IMR-90 (cell line): ENCODE measurements around the gene PKP4. TPM values are rescaled to one million over a fixed set of nuclear protein-coding genes. Genes with fewer than 3 reads are reported as not detected.

Source experiments
- ATAC-seq: fragments of 200-7000 bp; cut with Tn5 transposase; 2 replicates; pipeline ENCODE4 v1.9.1; 2020; ENCODE audit warnings: low read depth, mild to moderate bottlenecking, moderate library complexity
- BruUV-seq: library from RNA; stranded (reverse); fragments of 400-500 nt; replicated peaks from 2 replicates; lab custom pipeline; 2021; lab: Mats Ljungman, UMichigan
- CTCF ChIA-PET: fragments of 300-600 bp; formaldehyde crosslinking; extraction: SDS; loops from one replicate; lab custom pipeline; 2021; ENCODE audit warnings: antibody characterized with exemption; lab: Yijun Ruan, JAX
- POLR2A ChIA-PET: fragments of 300-600 bp; sonication (Branson Sonifier 250); formaldehyde crosslinking; loops from one replicate; lab custom pipeline; 2022; ENCODE audit warnings: antibody characterized with exemption; ENCODE audit not compliant: unreplicated experiment; lab: Charles Lee
- DNase-seq: peaks from one replicate; pipeline ENCODE4 v3.0.0; 2013
- H2AFZ ChIP-seq: replicated peaks from 2 replicates; pipeline ENCODE3; 2013; ENCODE audit warnings: low read length, mild to moderate bottlenecking; ENCODE audit not compliant: poor library complexity
- H2AK5ac ChIP-seq: 2 replicates; pipeline ENCODE4 v1.6.1; 2013; ENCODE audit warnings: low read depth, low read length, inconsistent platforms
- H2AK9ac ChIP-seq: replicated peaks from 2 replicates; pipeline ENCODE3; 2013; ENCODE audit warnings: mild to moderate bottlenecking, low read depth, low read length, moderate library complexity; ENCODE audit not compliant: poor library complexity
- H2BK120ac ChIP-seq: 2 replicates; pipeline ENCODE4 v1.6.1; 2013; ENCODE audit warnings: low read depth, low read length, inconsistent platforms
- H2BK15ac ChIP-seq: 3 replicates; pipeline ENCODE4 v1.6.1; 2013; ENCODE audit warnings: low read depth, low read length, inconsistent platforms
- H2BK20ac ChIP-seq: 2 replicates; pipeline ENCODE4 v1.6.1; 2013; ENCODE audit warnings: low read depth, mild to moderate bottlenecking, inconsistent platforms, low read length, moderate library complexity
- H2BK5ac ChIP-seq: 2 replicates; pipeline ENCODE4 v1.6.1; 2013; ENCODE audit warnings: mild to moderate bottlenecking, low read depth, low read length, inconsistent platforms; ENCODE audit not compliant: poor library complexity, severe bottlenecking
- H3K14ac ChIP-seq: replicated peaks from 2 replicates; pipeline ENCODE4 v1.6.1; 2013; ENCODE audit warnings: low read depth, low read length, inconsistent platforms
- H3K18ac ChIP-seq: 2 replicates; pipeline ENCODE4 v1.6.1; 2013; ENCODE audit warnings: low read depth, low read length, control low read depth
- H3K23ac ChIP-seq: 2 replicates; pipeline ENCODE4 v1.6.1; 2013; ENCODE audit warnings: low read depth, low read length, inconsistent platforms
- H3K27ac ChIP-seq: 2 replicates; pipeline ENCODE4 v1.5.1; 2013; ENCODE audit warnings: mild to moderate bottlenecking, control low read depth, low read length; ENCODE audit not compliant: insufficient read depth
- H3K27me3 ChIP-seq: 2 replicates; pipeline ENCODE4 v1.6.1; 2013; ENCODE audit warnings: low read length; ENCODE audit not compliant: control insufficient read depth, insufficient read depth
- H3K36me3 ChIP-seq: 2 replicates; pipeline ENCODE4 v1.6.1; 2013; ENCODE audit warnings: low read length, mixed read lengths; ENCODE audit not compliant: control insufficient read depth, insufficient read depth
- H3K4ac ChIP-seq: 2 replicates; pipeline ENCODE4 v1.6.1; 2013; ENCODE audit warnings: low read depth, low read length, inconsistent platforms
- H3K4me1 ChIP-seq: 2 replicates; pipeline ENCODE4 v1.6.1; 2013; ENCODE audit warnings: low read length, mixed read lengths; ENCODE audit not compliant: control insufficient read depth, insufficient read depth
- H3K4me2 ChIP-seq: 2 replicates; pipeline ENCODE4 v1.6.1; 2013; ENCODE audit warnings: low read depth, mild to moderate bottlenecking, control low read depth, low read length, moderate library complexity
- H3K4me3 ChIP-seq: 2 replicates; pipeline ENCODE4 v1.5.1; 2013; ENCODE audit warnings: low read depth, mild to moderate bottlenecking, control low read depth, low read length, moderate library complexity; ENCODE audit not compliant: insufficient read depth
- H3K56ac ChIP-seq: 2 replicates; pipeline ENCODE4 v1.6.1; 2013; ENCODE audit warnings: low read length, inconsistent platforms; ENCODE audit not compliant: insufficient read depth; ENCODE audit errors: extremely low read depth
- H3K79me1 ChIP-seq, 2 experiments: 2 replicates each; pipeline ENCODE4 v1.6.1; 2013; ENCODE audit warnings: low read length in 2 of 2, inconsistent platforms in 1 of 2, low read depth in 1 of 2
- H3K9ac ChIP-seq: 2 replicates; pipeline ENCODE4 v1.6.1; 2013; ENCODE audit warnings: low read depth, low read length, control low read depth
- H3K9me1 ChIP-seq: 2 replicates; pipeline ENCODE4 v1.6.1; 2013; ENCODE audit warnings: low read length, inconsistent platforms; ENCODE audit not compliant: insufficient read depth
- H3K9me3 ChIP-seq: 2 replicates; pipeline ENCODE4 v1.6.1; 2013; ENCODE audit warnings: low read length; ENCODE audit not compliant: control insufficient read depth, insufficient read depth
- H4K20me1 ChIP-seq: 2 replicates; pipeline ENCODE4 v1.6.1; 2013; ENCODE audit warnings: low read length, inconsistent platforms; ENCODE audit not compliant: insufficient read depth
- H4K5ac ChIP-seq: 2 replicates; pipeline ENCODE4 v1.6.1; 2013; ENCODE audit warnings: mild to moderate bottlenecking, low read depth, low read length, control low read depth
- H4K8ac ChIP-seq, 2 experiments: 2 replicates each; pipeline ENCODE4 v1.6.1; 2013; ENCODE audit warnings: low read depth in 2 of 2, low read length in 2 of 2, control low read depth in 1 of 2, inconsistent platforms in 1 of 2
- H4K91ac ChIP-seq: 2 replicates; pipeline ENCODE4 v1.6.1; 2013; ENCODE audit warnings: low read depth, low read length, inconsistent platforms; ENCODE audit not compliant: insufficient read depth
- BHLHE40 ChIP-seq: fragments of 150-350 bp; IDR thresholded peaks from 2 replicates; pipeline ENCODE4 v1.6.1; 2016; ENCODE audit warnings: mild to moderate bottlenecking, low read depth, low read length
- MAZ ChIP-seq: IDR thresholded peaks from 2 replicates; pipeline ENCODE4 v1.6.1; 2012; ENCODE audit warnings: low read depth, mild to moderate bottlenecking, low read length, improper control_type of control experiment, moderate library complexity, borderline replicate concordance
- NFE2L2 ChIP-seq: fragments of 150-350 bp; IDR thresholded peaks from 2 replicates; pipeline ENCODE4 v1.6.1; 2016; ENCODE audit warnings: low read depth, mild to moderate bottlenecking, low read length
- POLR2A ChIP-seq: IDR thresholded peaks from 2 replicates; pipeline ENCODE4 v1.6.1; 2012; ENCODE audit warnings: mild to moderate bottlenecking, low read depth, low read length
- RAD21 ChIP-seq: IDR thresholded peaks from 2 replicates; pipeline ENCODE4 v1.6.1; 2012; ENCODE audit warnings: low read length, improper control_type of control experiment
- RFX5 ChIP-seq: IDR thresholded peaks from 2 replicates; pipeline ENCODE4 v1.8.0; 2012; ENCODE audit warnings: low read depth, mild to moderate bottlenecking, low read length, moderate library complexity
- WGBS, 2 experiments: methylation state at CpG; one replicate each; pipeline versions ENCODE4 v1.1.5 to v1.1.7; 2013; ENCODE audit warnings: missing lambda C conversion rate in 2 of 2; ENCODE audit not compliant: insufficient read length in 1 of 2; ENCODE audit errors: extremely low coverage in 2 of 2; 5-methylcytosine and 5-hydroxymethylcytosine counted together
- dilution Hi-C: fragments of 300-500 bp; cut with HindIII; formaldehyde crosslinking; loops from one replicate; pipeline ENCODE4 v1.14.3; 2018; ENCODE audit warnings: low sequenced_read_pairs; ENCODE audit not compliant: unreplicated experiment
- in situ Hi-C: fragments of 300-500 bp; cut with MboI; formaldehyde crosslinking; loops from 3 replicates; pipeline ENCODE4 v1.14.3; 2019; ENCODE audit warnings: low sequenced_read_pairs, inconsistent platforms, mixed read lengths
- intact Hi-C: fragments of 100-400 bp; cut with micrococcal nuclease; formaldehyde crosslinking; loops from 2 replicates; pipeline ENCODE4 v1.10.0; 2022
- polyA plus RNA-seq, 3 experiments: library from polyadenylated mRNA; depleted of rRNA; stranded (reverse); fragments of >200 nt; gene quantifications; 2 replicates each; pipeline ENCODE4 v1.2.3, GENCODE V29; 2012; ENCODE audit warnings: low replicate concordance in 1 of 3
- total RNA-seq: library from RNA; depleted of rRNA; stranded (reverse); fragments of >200 nt; gene quantifications from 2 replicates; pipeline ENCODE4 v1.2.3, GENCODE V29; 2012

PKP4 gene
- total and polyA plus RNA-seq, 2 of the 4 experiments (the other 2 are of a cell fraction): 20.1 to 37.8 TPM

DNA sequence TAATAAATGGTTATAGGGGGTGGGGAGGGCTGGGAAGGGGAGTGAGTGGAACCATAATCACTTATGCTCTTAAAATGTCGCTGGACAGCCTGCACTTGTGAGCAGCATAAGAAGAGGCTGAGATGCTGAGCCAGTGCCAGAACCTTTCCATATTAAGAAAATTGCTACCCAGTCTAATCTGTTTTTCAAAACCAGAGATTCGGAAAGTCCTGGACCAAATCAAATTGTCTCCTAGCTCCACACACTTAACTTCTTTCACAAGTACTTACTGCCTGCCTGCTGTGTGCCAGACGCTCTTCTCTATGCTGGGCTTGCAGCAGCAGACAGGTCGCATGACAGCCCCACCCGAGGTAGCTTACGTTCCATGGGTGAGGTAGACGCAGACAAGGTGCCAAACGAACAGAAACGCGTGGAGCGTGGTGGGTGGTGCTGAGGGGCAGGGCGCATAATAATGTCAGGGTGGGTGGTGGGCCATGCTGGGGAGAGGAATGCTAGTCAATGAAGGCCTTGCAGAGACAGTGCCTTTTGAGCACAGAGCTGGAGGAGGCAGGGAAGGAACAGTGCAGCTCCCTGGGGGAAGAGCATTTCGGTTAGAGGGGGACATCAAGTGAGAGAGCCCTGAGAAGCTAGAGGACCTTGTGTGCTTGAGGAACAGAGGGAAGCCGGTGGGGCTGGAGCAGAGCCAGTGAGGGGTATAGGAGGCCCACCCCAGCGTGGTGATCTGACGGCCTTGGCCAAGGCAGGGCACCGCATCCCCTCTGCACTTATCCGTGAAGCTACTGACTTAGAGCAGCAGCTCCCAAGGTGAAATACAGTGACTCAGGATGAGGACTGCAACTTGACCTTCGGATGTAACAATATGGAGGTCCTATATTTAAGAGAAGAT is 214.9 kb downstream of the PKP4 start:
- no peaks in the 10 kb centered on the region for H4K20me1 ChIP-seq
- H2BK120ac ChIP-seq: no peak overlapping the region
- H2BK15ac ChIP-seq: no peak overlapping the region
- no peak overlapping the region for H3K4me2 ChIP-seq
- no peak overlapping the region for H3K27ac ChIP-seq
- DNase-seq (no peak), ATAC-seq (no peak)
- H2BK5ac ChIP-seq: no peak overlapping the region
- dilution Hi-C loops: no loop called here
- H3K56ac ChIP-seq: no peak overlapping the region
- intact Hi-C loops: no loop called here
- H2AFZ ChIP-seq: no peak overlapping the region
- POLR2A ChIA-PET: no interaction called here
- no peak overlapping the region for H3K9ac ChIP-seq
- H3K4me3 ChIP-seq: no peak overlapping the region
- H3K79me1 ChIP-seq: no peaks in the 10 kb centered on the region
- H3K4me1 ChIP-seq: peaks cover 7% of the 10 kb centered on the region
- in situ Hi-C loops: no loop called here
- H4K8ac ChIP-seq: no peak overlapping the region
- H3K9me3 ChIP-seq: no peaks in the 10 kb centered on the region
- 91% methylated on average over 9 of the region's 19 CpGs; no CpG with 5 or more reads in 1 of the 2 experiments for WGBS, 2 experiments
- H3K23ac ChIP-seq: no peak overlapping the region
- H2AK5ac ChIP-seq: no peak overlapping the region
- H2BK20ac ChIP-seq: no peak overlapping the region
- no peaks in the 10 kb centered on the region for H3K27me3 ChIP-seq
- BruUV-seq: no TSS peak
- H3K18ac ChIP-seq: no peak overlapping the region
- H4K5ac ChIP-seq: no peak overlapping the region
- H3K4ac ChIP-seq: no peak overlapping the region
- H2AK9ac ChIP-seq: peak overlapping the region; percentile 10
- no peak overlapping the region for H3K14ac ChIP-seq
- CTCF ChIA-PET: interaction anchor here (0.6 kb wide), 1 partner anchor 420 kb away, joined by 3 read pairs; no protein-coding TSS in a partner anchor
- H3K9me1 ChIP-seq: peaks cover 17% of the 10 kb centered on the region
- TF ChIP-seq RAD21: no peak
- no peak for TF ChIP-seq POLR2A
- TF ChIP-seq NFE2L2: no peak
- TF ChIP-seq BHLHE40: no peak
- TF ChIP-seq MAZ: no peak
- no peak for TF ChIP-seq RFX5
- H3K36me3 ChIP-seq: peaks cover 17% of the 10 kb centered on the region
- H4K91ac ChIP-seq: no peak overlapping the region
